Coronary artery (tissue), 2 donors: ENCODE data around the gene NUCB1.
A peak's percentile ranks its signal among the peaks of the same experiment; 100 is the strongest.
"Not testable (repeated sequence)": the region's sequence is repeated elsewhere in the genome, so short reads cannot be mapped to it uniquely, and the experiment has no call there.

ENCODE experiments used
- DNase-seq: peaks from one replicate; pipeline ENCODE4 v3.0.0-alpha.2; 2017; ENCODE audit warnings: low spot score
- H3K27ac ChIP-seq, 2 donors: fragments of 200-600 bp; sonication (generic); one replicate each; pipeline ENCODE4 v1.5.1; 2016 to 2019
- H3K4me3 ChIP-seq: fragments of 200-600 bp; sonication (generic); 2 replicates; pipeline ENCODE4 v1.5.1; 2016; ENCODE audit warnings: mild to moderate bottlenecking, moderate library complexity
- TF ChIP-seq, protein P1 (sequence below): fragments of 200-600 bp; sonication (generic); IDR thresholded peaks from one replicate; pipeline ENCODE4 v1.5.1; 2019; ENCODE audit warnings: antibody characterized with exemption

The NUCB1 gene

DNA sequence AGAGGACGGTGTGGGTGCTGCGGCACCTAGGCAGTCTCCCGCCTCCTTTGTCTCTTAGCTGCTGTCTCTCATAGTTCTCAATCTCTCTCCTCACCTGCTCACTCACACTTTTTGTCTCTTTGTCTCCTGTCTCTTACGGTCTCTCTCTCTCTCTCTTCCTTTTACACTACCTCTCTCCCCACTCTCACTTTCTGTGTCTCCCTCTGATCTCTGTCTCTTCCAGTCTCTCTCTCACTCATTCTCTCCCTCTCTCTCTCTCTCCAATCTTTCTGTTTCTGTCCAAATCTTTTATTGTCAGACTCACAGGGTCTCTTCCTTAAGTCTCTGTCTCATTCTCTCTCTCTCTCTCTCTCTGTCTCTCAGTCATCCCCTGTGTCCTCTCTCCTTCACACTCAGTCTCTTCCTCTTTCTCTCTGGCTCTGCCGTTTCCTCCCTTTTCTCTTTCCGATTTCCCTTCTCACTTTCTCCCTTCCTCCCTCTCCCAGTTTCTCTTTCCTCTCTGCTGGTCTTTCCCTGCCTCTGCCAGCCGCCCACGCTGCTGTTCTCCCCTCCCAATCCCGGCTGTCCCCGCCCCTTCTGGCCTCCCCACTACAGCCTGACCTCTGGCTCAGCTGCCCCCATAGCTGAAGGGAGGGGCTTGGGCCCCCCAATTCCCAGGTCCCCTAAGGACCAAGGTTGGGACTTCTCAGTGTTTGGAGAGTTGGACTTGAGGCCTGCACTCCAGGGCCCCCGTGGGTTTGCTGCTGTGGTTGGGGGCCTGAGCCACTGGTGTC lies 31.8 kb upstream of the NUCB1 start, which contains the start of gene PLEKHA4:
Gene PLEKHA4, minus strand, starts transcription at position 504 of the 773 bp plus-strand sequence. CDS start 997 bp downstream, outside the sequence.
- peak within 1 kb of the TSS; percentile 70 for H3K4me3 ChIP-seq
- peak within 1 kb of the TSS; percentile 88 to 89 for H3K27ac ChIP-seq
- DNase-seq = peak; percentile 89
- TF ChIP-seq, protein P1, sequence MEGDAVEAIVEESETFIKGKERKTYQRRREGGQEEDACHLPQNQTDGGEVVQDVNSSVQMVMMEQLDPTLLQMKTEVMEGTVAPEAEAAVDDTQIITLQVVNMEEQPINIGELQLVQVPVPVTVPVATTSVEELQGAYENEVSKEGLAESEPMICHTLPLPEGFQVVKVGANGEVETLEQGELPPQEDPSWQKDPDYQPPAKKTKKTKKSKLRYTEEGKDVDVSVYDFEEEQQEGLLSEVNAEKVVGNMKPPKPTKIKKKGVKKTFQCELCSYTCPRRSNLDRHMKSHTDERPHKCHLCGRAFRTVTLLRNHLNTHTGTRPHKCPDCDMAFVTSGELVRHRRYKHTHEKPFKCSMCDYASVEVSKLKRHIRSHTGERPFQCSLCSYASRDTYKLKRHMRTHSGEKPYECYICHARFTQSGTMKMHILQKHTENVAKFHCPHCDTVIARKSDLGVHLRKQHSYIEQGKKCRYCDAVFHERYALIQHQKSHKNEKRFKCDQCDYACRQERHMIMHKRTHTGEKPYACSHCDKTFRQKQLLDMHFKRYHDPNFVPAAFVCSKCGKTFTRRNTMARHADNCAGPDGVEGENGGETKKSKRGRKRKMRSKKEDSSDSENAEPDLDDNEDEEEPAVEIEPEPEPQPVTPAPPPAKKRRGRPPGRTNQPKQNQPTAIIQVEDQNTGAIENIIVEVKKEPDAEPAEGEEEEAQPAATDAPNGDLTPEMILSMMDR = no peak

DNA sequence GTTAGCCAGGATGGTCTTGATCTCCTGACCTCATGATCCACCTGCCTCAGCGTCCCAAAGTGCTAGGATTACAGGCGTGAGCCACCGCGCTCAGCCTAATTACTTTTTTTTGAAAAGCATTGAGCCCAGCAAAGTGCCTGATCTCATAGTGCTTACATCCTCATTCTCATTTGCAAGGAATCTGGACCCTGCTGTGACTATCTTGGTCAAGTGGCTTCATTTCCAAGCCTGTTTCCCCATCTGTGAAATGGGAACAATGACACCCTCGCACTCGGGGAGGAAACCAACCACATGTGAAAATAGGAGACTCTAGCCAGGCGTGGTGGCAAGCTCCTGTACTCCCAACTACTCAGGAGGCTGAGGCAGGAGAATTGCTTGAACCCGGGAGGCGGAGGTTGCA lies 30.1 kb upstream of the NUCB1 start:
- TF ChIP-seq, protein P1 = no peak
- Histone ChIP-seq H3K27ac (no peak overlapping the region), H3K4me3 (no peak overlapping the region)
- DNase-seq = no peak

DNA sequence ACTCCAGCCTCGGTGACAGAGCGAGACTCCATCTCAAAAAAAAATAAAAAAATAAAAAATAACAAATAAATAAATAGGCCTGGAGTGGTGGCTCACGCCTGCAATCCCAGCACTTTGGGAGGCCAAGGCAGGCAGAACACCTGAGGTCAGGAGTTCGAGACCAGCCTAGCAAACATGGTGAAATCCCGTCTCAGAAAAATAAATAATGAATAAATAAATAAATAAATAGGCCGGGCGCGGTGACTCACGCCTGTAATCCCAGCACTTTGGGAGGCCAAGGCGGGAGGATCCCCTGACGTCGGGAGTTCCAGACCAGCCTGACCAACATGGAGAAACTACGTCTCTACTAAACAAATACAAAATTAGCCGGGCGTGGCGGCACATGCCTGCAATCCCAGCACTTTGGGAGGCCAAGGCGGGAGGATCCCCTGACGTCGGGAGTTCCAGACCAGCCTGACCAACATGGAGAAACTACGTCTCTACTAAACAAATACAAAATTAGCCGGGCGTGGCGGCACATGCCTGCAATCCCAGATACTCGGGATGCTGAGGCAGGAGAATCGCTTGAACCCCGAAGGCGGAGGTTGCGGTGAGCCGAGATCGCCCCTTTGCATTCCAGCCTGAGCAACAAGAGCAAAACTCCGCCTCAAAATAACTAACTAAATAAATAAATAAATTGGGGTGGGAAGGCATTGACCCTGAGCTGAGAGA lies 28.5 kb upstream of the NUCB1 start:
- Histone ChIP-seq H3K27ac (peak overlapping the region; percentile 99), H3K4me3 (peak overlapping the region; percentile 92)

DNA sequence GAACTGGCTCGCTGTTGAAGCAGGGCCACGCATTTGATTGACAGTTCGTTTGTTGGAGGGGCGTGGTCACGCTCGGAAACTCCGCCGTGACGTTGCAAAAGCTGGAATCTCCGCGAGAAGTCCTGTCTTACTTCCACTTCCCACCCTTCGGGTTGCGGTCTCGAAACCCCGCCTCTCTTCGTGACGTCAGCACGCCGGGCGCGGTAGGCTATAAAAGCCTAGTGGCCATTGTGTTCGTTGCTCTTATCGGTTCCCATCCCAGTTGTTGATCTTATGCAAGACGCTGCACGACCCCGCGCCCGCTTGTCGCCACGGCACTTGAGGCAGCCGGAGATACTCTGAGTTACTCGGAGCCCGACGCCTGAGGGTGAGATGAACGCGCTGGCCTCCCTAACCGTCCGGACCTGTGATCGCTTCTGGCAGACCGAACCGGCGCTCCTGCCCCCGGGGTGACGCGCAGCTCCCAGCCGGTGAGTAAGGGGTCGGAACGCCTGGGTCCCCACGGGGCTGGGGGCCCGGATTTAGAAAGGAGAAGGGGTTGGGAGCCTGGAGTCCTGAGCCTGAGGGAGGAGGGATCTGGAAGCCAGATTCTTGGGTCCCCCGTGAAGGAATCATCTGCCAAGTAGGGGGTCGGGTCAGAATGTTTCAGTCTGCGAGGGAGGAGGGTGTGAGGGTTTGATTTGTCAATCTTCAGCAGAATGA lies 27.8 kb upstream of the NUCB1 start, which contains the start of gene PPP1R15A:
Gene PPP1R15A, plus strand, starts transcription at position 240 of the 702 bp plus-strand sequence. CDS start 813 bp downstream, outside the sequence.
- peak within 1 kb of the TSS; percentile 99 for H3K27ac ChIP-seq
- TF ChIP-seq, protein P1 = no peak
- H3K4me3 ChIP-seq = peak within 1 kb of the TSS; percentile 92
- peak; percentile 100 for DNase-seq

More for the DNA sequence above, 28.5 kb upstream of the NUCB1 start:
- DNase-seq = not testable (repeated sequence)

DNA sequence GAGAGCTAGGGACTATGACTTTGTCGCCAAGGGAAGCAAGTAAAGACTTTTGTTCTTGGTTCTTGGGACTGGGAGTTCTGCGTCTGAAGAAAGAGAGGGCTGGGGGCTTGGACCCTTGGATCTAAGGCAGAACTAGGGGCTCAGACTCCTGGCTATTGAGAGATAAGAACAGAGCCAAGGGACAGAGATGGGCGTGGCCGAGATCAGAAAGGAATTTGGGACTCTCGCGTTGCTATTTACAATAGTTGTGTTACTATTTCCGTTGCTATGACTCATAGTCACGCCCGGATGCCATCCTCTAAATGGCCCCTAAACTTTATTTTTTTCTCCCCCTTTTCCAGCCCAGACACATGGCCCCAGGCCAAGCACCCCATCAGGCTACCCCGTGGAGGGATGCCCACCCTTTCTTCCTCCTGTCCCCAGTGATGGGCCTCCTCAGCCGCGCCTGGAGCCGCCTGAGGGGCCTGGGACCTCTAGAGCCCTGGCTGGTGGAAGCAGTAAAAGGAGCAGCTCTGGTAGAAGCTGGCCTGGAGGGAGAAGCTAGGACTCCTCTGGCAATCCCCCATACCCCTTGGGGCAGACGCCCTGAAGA lies 27.1 kb upstream of the NUCB1 start:
- Histone ChIP-seq H3K4me3 (peak overlapping the region; percentile 92), H3K27ac (peak overlapping the region; percentile 99)
- DNase-seq = peak; percentile 92
- TF ChIP-seq, protein P1 = no peak

DNA sequence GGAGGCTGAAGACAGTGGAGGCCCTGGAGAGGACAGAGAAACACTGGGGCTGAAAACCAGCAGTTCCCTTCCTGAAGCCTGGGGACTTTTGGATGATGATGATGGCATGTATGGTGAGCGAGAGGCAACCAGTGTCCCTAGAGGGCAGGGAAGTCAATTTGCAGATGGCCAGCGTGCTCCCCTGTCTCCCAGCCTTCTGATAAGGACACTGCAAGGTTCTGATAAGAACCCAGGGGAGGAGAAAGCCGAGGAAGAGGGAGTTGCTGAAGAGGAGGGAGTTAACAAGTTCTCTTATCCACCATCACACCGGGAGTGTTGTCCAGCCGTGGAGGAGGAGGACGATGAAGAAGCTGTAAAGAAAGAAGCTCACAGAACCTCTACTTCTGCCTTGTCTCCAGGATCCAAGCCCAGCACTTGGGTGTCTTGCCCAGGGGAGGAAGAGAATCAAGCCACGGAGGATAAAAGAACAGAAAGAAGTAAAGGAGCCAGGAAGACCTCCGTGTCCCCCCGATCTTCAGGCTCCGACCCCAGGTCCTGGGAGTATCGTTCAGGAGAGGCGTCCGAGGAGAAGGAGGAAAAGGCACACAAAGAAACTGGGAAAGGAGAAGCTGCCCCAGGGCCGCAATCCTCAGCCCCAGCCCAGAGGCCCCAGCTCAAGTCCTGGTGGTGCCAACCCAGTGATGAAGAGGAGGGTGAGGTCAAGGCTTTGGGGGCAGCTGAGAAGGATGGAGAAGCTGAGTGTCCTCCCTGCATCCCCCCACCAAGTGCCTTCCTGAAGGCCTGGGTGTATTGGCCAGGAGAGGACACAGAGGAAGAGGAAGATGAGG lies 26.4 kb upstream of the NUCB1 start:
- TF ChIP-seq, protein P1 = no peak
- no peak for DNase-seq
- H3K27ac ChIP-seq = peak overlapping the region; percentile 99
- peak overlapping the region; percentile 92 for H3K4me3 ChIP-seq
